Mammary microvascular endothelial cell (primary cell): ENCODE data around the gene COBL. TPM values are rescaled to one million over a fixed set of nuclear protein-coding genes. Genes with fewer than 3 reads are reported as not detected.

Experiments used
- total RNA-seq: library from RNA; depleted of rRNA; stranded (reverse); fragments of >200 nt; gene quantifications from 2 replicates; pipeline ENCODE4 v1.2.3, GENCODE V29; 2015

Gene COBL
- total RNA-seq = not detected in 2 replicates

GRCh38 chr7:51316666-51317581, at the start of gene COBL:
Gene COBL, minus strand, starts transcription at chr7:51316809. Its CDS starts 176 bp downstream, at chr7:51316633.

